PFSK-1 (cell line): Measurements from ENCODE around the gene POU3F2.

Source experiments
- REST ChIP-seq, 2 experiments: IDR thresholded peaks; 2 replicates each; pipeline versions ENCODE4 v1.6.1 to v1.8.0; 2011 to 2012; ENCODE audit warnings: low read depth in 2 of 2, low read length in 2 of 2, control low read depth in 1 of 2, inconsistent platforms in 1 of 2, mild to moderate bottlenecking in 1 of 2, moderate library complexity in 1 of 2; ENCODE audit not compliant: insufficient read depth in 1 of 2
- SIN3A ChIP-seq: IDR thresholded peaks from 2 replicates; pipeline ENCODE4 v1.6.1; 2012; ENCODE audit warnings: mild to moderate bottlenecking, low read length, moderate library complexity, borderline replicate concordance; ENCODE audit not compliant: insufficient read depth

- TF ChIP-seq REST (IDR thresholded peaks at IDR 0.05; ENCODE audit: insufficient read depth in 1 of 2, low read depth in 2 of 2, low read length in 2 of 2) (no peak; a peak in 1 of 4 replicates), SIN3A (no peak)
Measured at GRCh38 chr6:98871057-98871456, 36.7 kb downstream of the POU3F2 start.
